ENCODE data around the gene RAI2.

The RAI2 gene

DNA sequence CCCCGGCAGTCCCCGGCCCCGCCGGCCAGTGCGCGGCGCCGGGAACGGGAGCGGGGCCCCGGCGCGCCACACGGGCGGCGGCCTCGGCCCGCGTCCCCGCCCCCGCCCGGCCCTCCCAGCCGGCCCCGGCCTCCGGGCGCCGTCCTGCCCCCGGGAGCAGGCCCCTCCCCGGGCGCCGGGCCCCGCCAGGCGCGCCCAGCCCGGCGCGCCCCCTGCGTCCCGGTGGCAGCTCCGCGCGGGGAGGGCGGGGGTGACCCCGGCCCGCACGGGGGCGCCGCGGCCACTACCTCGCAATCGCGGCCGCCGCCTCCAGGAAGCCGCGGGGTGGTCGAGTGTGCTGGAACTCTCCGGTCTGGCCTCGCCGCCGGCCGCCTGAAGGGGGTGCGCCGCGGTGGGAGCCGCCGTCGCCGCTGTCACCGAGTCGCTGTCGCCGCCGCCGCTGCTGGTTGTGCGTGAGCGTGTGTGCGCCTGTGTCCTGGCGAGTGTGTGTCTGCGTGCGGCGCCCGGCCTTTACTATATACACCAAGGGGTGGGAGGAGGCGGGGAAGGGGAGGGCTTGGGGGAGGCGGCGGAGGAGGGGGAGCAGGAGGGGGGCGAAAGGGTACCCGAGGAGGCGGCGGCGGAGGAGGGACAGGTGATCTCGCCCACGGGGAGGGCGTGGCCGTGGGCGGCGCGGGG lies at the start of gene RAI2:
Gene RAI2, minus strand, starts transcription at position 488 of the 678 bp plus-strand sequence. CDS start 59,288 bp downstream, outside the sequence.
- no peak for DNase-seq

DNA sequence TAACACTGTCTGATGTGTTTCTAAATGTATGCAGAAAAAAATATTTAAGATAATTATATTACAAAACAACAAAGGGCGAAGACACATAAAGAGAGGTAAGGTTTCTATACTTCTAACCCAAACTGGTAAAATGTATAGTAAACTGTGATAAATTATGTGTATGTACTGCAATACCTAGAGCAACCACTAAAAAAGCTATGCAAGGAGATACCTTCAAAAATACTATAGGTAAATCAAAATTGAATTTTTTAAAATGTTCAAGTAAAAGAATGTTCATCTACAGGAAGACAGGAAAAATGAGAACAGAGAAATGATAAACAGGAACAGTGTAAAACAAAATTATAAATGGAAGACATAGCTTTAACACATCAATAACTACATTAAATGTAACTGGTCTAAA lies 27.3 kb upstream of the RAI2 start:
- DNase-seq, result no peak

- DNase-seq, result no peak
These were observed 21.6 kb upstream of the RAI2 start for GRCh38 chrX:17882680-17883079.

DNA sequence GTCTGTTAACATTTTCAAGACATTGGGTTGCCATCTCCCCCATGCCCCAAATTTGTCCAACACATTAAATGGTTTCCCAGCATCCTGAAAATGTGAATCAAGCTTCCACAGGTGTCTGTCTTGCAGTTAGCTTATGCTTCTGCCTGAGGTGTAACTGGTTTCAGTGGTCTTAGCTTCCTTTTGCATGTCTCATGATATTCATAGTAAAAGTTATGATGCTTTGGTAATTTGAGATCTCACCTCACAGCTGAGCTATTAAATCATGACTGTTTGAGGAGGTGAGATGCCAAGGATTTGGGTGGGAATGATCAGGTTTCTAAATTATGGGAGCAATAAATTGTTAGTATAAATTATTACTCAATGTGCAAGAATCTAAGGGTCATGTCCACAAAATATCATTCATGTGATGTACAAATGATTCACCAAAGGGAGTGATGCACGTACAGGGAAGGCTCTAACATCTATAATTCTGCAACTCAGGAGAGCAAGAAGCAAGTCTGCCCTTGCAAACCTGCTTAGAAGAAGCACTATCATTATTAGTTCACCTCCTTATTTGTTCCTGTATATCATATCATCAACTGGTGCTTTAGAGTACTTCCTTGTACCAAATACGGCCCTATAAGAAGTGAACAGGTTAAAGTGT lies 17.1 kb upstream of the RAI2 start:
- no peak for DNase-seq

- DNase-seq, result no peak
These were observed 15.0 kb upstream of the RAI2 start for GRCh38 chrX:17876135-17876534.

- no peak for DNase-seq
These were observed 8.5 kb upstream of the RAI2 start for GRCh38 chrX:17869580-17869979.

- DNase-seq, result no peak
These were observed 452 bp upstream of the RAI2 start for GRCh38 chrX:17861489-17862011.

- DNase-seq, result no peak
These were observed 818 bp downstream of the RAI2 start for GRCh38 chrX:17860179-17860780.

DNA sequence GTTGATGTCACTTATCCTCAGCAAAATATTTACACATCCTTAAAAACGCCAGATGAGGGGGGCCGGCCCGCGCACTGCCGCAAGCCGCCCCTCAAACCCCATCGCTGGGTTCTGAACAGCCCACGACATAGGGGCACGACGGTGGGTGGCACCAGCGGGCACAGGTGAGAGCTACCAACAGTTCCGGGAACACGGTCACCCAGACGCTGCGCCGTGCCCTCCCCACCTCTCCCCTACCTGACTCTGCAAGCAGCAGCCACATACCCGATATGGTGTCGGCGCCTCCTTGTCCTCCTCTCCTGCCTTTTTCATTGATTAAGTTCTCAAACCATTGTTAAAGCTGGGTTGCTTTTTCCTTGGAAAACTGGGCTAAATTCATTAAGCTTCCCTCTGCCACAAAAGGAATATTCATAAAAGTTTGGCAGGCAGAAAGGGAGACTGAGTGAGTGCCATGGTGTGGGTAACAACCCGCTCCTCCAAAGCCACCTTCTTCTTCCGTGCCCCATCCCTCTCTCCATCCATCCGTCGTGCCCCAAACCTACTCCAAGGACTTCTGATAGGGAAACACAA lies 1.4 kb downstream of the RAI2 start:
- no peak for DNase-seq

GRCh38 chrX:17854531-17854930 lies 6.6 kb downstream of the RAI2 start:
- DNase-seq, result no peak

DNA sequence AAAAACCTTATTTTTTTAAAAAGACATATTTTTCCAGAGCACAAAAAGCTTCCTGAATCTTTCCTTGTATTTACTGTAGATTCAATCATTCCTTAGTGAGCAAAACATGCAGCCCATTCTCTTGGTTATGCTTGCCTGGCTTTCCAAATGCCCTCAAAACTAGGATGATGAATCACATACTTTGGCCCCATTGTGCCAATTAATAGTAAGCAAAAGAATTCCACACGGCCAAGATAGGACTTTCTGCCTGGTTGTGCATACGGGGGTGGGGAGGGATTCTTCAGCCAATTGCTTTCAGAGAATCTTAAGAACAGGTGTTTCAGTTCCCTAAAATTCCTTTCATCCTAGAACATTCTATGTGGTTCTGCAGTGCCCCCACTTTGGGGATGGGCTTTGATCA lies 7.0 kb downstream of the RAI2 start:
- DNase-seq, result no peak

DNA sequence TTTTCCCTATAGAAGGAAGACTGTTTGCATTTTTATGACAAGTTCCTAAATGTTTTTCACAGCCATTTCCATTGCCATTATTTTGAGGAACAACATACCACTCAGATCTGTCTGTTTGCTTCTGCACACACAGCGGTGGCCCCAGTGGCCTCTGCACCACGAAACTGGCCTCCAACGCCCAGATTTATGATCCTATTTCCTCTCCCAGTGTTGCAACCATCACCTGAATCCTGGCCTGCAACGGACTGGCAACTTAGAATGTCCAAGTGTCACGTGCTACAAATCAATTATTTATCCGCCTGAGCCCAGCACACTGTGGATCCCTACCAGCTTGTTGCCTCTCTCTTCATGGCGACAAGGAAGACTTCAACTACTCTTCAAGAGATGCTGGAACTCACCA lies 9.2 kb downstream of the RAI2 start:
- no peak for DNase-seq

DNA sequence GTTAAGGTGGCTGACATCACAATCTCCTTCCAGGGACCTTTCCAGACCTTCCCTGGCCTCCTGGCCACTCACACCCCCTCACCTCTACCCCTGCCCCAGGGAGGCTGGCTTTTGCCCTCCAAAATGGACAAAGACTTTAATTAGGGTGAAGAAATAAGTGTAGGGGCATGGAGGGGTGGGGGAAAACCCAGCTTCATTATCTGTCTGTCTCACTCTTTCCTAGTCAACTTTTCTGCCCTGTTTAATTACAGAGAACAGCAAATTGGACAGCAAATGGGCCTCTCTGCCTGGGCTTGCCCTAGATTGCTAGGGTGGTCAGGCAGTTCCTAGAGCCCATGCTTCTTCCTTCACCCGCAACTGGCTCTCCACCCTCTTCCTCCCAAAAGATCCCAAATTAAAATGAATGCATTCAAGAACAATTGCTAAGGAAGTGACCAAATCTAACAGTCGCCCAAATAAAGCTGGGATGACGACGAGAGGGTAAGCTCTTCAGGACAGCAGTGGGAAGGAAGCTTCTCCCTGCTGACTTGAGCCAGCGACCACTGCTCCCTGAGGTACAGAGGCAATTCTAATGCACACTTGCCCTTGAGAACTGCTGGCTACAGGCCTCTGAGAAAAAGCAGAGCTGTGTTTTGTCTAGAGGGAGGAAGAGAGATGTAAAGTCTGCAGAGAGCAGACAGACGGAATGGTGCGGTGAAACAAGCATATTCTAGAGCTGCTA lies 12.4 kb downstream of the RAI2 start:
- no peak for DNase-seq

DNA sequence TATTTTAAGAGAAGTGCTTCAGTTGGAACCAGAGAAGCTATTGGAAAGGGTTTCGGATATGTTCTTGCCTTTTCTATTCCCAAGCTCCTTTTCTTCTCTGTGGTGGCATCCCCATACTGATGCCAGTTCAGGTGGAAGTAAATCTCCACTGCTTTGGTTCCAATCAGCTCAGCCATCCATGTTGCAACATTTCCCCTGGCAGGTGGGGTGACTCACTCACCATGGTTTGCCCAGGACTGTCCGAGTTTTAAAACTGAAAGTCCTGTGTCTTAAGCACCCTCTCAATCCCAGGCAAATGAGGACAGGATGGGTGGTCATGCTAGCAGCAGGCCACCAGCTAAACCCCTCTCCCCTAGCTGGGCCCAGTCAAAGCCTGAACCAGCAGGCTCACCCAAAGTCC lies 15.1 kb downstream of the RAI2 start:
- DNase-seq, result no peak

- no peak for DNase-seq
These were observed 16.9 kb downstream of the RAI2 start for GRCh38 chrX:17844236-17844635.

DNA sequence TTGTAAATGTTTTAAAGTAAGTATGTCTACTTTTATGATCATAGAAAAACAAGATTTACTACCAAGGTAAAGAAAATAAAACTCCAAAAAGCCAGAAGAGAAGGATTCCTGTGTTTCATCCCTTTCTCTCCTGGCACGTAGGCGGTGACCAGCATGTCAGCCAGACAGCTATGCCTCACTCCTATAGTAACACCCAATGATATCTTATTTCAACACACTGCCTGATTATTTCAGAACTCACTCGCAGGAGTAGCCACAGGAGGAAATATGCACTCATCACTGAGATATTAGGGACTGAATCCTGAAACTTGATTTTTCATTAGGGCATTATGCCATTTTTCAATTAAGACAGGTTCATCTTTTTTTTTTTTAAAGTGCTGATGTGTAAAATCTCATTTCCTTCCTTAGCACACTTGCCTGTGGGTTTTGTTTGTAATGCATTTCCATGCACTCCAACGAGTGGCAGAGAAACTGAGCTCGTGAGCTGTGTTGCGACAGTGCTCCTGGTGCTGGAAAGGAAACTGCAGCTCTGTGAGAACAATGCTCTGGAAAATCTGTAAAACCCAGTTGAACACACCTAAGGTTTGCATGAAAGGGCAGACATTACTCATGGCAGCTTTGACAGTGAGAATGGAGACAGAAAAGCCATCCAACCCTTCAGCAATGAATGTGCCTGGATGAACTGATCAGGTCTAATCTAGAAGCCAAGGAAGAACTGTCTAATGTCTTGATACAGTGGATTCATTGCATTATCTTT lies 18.2 kb downstream of the RAI2 start:
- no peak for DNase-seq

DNA sequence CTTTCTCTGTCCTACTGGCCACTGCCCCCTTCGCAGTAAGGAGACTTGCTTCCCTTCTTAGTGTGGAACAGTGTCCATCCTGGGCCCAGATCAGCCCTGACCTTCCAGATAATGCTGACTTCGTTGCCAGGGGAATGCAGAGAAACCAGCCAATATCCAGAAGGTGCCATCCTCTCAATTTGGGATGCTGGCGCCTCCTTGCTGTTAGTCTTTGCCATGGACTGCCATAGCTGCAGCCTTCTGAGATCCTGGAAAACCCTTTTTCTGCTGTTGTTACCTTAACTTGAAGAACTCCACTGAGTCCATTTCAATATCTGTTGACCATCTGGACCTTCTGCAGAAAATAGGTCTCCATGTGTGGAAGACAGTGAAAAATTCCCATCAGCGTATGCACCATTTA lies 21.8 kb downstream of the RAI2 start:
- DNase-seq, result no peak

GRCh38 chrX:17836830-17837229 lies 24.3 kb downstream of the RAI2 start:
- no peak for DNase-seq

DNA sequence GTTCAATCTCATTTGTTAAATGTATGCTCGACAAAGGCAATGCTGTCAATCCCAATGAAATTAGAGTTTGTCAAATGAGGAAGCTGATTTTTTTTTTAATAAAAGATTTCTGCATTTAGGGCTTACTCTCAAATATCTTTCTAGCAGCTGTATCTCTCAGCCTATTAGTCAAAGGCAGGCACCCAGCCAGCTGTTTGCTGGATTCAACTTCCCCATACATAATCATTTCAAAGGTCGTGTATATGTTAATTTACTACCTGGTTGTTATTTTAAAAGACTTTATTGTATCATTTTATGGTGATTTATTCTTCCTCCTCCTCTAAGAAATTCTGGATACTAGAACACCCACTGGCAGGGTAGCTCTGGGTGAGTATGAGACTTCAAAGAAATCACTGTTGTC lies 27.1 kb downstream of the RAI2 start:
- no peak for DNase-seq

- DNase-seq, result no peak
These were observed 29.8 kb downstream of the RAI2 start for GRCh38 chrX:17831255-17831654.

GRCh38 chrX:17830211-17830610 lies 30.9 kb downstream of the RAI2 start:
- DNase-seq, result no peak

DNA sequence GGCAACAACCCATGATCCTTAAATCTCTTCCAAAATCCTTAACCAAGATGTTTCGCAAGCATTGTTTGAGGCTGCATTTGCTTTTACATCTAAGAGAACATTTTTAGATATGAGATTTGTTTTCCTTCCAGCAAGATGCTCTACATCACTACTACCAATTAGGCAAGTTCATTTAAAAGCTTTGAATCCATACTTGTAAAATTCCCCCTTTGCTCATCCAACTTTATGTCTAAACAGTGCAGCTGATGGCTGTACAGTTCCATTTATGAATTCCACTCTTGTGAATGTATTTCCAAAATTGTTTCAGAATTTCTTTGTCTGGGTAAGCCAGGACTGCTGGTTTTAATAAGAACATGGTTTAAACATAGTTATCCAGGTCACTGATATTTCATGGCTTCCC lies 31.5 kb downstream of the RAI2 start:
- no peak for DNase-seq
